Stimulated activated CD4-positive, alpha-beta T cell treated with anti-CD3 and anti-CD28 coated beads, Interleukin-15, amount 100 ng/mL, for 24 hours (primary cell): ENCODE data around the gene SLC35B1.

Source experiments
- DNase-seq: peaks from one replicate; pipeline ENCODE4 v3.0.0-alpha.2; 2020

Gene SLC35B1

DNA sequence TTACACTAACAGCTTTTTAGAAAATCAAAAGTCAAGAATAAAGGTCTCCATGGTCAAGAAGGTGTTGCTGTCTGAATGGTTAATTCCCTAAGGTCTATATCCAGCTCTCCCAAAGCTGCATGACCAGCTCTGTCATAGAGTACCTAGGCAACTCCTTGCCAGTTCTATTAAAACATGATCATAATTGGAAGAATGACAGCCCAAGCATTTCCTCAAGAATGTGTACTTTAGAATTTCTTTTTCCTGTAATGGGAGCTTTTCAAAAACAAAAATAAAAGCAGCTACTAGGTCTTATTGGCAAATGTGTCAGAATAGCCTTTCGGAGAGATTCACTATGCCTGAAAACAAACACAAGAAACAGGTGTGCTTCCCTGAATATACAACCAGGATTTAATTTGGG lies 37.8 kb downstream of the SLC35B1 start:
- DNase-seq, result no peak

DNA sequence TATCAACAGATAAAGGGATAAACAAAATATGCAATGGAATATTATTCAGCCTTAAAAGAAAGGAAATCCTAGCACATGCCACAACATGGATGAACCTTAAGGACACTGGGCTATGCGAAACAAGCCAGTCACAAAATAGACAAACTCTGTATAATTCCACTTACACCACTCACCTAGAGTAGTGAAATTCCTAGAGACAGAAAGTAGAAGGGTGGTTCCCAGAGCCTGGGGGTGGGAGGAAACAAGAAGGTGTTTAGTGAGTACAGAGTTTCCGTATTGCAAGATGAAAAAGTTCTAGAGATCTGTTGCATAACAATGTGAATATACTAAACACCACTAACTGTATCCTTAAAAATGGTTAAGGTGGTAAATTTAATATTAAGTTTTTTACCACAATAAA lies 39.9 kb downstream of the SLC35B1 start:
- no peak for DNase-seq

DNA sequence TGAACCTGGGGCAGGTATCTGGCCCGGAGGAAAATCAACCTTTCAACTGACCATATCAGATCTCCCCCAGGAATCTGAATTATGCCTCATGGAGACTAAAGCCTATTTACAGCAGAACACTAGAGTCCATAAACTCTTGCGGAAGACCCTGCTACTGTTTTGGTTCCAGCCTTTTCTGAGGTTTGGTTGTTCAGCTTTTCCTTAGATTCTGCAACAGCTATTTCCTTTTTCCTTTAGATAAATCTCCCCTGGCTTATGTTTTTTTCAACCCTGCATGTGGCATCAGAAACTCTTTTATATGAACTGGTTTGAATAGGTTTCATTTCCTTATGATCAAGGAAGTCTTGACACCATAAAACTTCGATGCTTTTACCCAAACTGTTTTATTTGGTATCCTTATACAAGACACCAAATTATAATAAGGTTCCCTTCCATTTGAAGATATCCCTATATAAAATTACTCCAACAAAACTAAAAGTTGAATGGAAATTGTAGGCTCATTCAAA lies 43.0 kb downstream of the SLC35B1 start:
- DNase-seq, result no peak

DNA sequence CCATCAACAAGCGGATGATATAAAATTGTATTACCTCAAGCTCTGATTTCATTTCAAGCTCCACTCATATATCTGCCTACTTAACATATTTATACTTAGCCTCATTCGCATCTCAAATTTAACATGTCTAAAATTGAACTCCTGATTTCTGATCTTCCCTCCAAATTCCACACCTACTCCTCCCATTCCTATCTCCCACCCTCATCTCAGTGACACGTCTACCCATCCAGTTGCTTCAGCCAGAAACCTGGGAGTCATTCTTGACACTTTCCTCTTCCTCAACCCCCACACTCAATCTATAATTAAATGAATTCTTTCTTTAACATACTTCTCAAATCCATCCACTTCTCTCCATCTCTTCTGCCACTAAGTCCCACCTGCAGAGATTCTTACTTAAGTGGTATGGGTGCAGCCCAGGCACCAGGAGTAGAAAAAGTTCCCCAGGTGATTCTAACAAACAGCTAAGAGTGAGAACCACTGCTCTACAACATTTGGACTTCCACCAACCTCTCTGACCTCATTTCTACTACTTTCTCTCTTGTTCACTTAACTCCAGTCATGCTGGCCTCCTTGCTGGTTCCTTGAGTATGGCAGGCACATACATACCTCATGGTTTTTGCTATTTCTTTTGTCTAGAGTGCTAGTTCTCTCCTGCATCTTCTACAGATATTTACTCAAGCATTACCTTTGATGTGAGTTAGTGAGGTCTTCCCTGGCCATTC lies 47.9 kb downstream of the SLC35B1 start:
- no peak for DNase-seq

DNA sequence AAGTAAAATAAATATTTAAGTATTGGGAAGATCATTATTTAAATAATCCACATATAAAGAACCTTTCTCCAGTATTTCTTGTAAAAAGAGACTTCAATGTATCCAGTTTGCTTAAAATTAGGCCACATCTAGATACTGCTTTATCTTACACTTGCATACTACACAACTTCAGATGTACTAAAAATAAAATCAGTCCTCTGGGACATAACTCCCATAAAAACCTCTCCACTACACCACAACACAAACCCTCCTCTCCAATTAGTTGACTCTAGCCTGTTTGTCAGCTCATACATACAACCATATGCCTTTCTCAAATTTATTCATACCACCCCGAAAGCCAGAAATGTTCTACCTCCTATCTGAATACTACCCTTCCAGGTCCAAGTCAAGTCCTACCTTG lies 51.5 kb downstream of the SLC35B1 start:
- no peak for DNase-seq
